SK-N-SH treated with all-trans-retinoic acid at 6 μM for 48 hours (cell line): ENCODE measurements around the gene RBM33.

Source experiments
- SNAI2 ChIP-seq: fragments of 250-450 bp; sonication (Bioruptor Pico); IDR thresholded peaks from 2 replicates; pipeline ENCODE4 v1.5.0; 2020; ENCODE audit warnings: mild to moderate bottlenecking, moderate library complexity
- TF ChIP-seq, protein P1 (sequence below): fragments of 250-450 bp; sonication (Bioruptor Pico); IDR thresholded peaks from 2 replicates; pipeline ENCODE4 v1.8.0; 2021; ENCODE audit warnings: low read depth, mild to moderate bottlenecking, moderate library complexity, borderline replicate concordance

- TF ChIP-seq, protein P1, sequence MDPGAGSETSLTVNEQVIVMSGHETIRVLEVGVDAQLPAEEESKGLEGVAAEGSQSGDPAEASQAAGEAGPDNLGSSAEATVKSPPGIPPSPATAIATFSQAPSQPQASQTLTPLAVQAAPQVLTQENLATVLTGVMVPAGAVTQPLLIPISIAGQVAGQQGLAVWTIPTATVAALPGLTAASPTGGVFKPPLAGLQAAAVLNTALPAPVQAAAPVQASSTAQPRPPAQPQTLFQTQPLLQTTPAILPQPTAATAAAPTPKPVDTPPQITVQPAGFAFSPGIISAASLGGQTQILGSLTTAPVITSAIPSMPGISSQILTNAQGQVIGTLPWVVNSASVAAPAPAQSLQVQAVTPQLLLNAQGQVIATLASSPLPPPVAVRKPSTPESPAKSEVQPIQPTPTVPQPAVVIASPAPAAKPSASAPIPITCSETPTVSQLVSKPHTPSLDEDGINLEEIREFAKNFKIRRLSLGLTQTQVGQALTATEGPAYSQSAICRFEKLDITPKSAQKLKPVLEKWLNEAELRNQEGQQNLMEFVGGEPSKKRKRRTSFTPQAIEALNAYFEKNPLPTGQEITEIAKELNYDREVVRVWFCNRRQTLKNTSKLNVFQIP (CRISPR knock-in tag) = no peak
- no peak for TF ChIP-seq SNAI2
These were observed 144.7 kb downstream of the RBM33 start for GRCh38 chr7:155789001-155789725.
